NCI-H2227 treated with DMSO at 0.1 percent for 48 hours (cell line): Measurements from ENCODE around the gene FARP2.
"Not testable (repeated sequence)": the region's sequence is repeated elsewhere in the genome, so short reads cannot be mapped to it uniquely, and the experiment has no call there.

Source experiments
- DNase-seq: peaks from one replicate; lab custom pipeline; 2025; lab: John Stamatoyannopoulos, UW

The FARP2 gene

GRCh38 chr2:241413501-241413900 lies 57.4 kb downstream of the FARP2 start:
- not testable (repeated sequence) for DNase-seq

GRCh38 chr2:241413929-241414580 lies 58.0 kb downstream of the FARP2 start:
- no peak for DNase-seq

GRCh38 chr2:241415196-241415595 lies 59.1 kb downstream of the FARP2 start:
- DNase-seq: no peak

- no peak for DNase-seq
These were observed 61.5 kb downstream of the FARP2 start for GRCh38 chr2:241417626-241418025.

- no peak for DNase-seq
These were observed 65.2 kb downstream of the FARP2 start for GRCh38 chr2:241421330-241421729.

GRCh38 chr2:241421942-241422341 lies 65.9 kb downstream of the FARP2 start:
- DNase-seq: not testable (repeated sequence)

GRCh38 chr2:241422350-241422749 lies 66.3 kb downstream of the FARP2 start:
- no peak for DNase-seq

GRCh38 chr2:241423489-241423888 lies 67.4 kb downstream of the FARP2 start:
- DNase-seq: not testable (repeated sequence)

GRCh38 chr2:241425368-241425767 lies 69.3 kb downstream of the FARP2 start:
- no peak for DNase-seq

- DNase-seq: no peak
These were observed 74.1 kb downstream of the FARP2 start for GRCh38 chr2:241430178-241430577.

GRCh38 chr2:241432824-241433448 lies 76.9 kb downstream of the FARP2 start:
- no peak for DNase-seq

GRCh38 chr2:241437179-241437578 lies 81.1 kb downstream of the FARP2 start:
- DNase-seq: no peak

GRCh38 chr2:241441492-241441891 lies 85.4 kb downstream of the FARP2 start:
- no peak for DNase-seq

GRCh38 chr2:241443486-241444223 lies 87.6 kb downstream of the FARP2 start:
- no peak for DNase-seq

GRCh38 chr2:241445426-241445825 lies 89.3 kb downstream of the FARP2 start:
- DNase-seq: no peak

GRCh38 chr2:241450092-241450491 lies 94.0 kb downstream of the FARP2 start:
- DNase-seq: not testable (repeated sequence)

- DNase-seq: no peak
These were observed 95.9 kb downstream of the FARP2 start for GRCh38 chr2:241451840-241452506.

- DNase-seq: not testable (repeated sequence)
These were observed 97.8 kb downstream of the FARP2 start for GRCh38 chr2:241453919-241454318.

GRCh38 chr2:241454837-241455485 lies 98.9 kb downstream of the FARP2 start:
- DNase-seq: no peak

- no peak for DNase-seq
These were observed 100.5 kb downstream of the FARP2 start for GRCh38 chr2:241456546-241456945.

GRCh38 chr2:241458687-241459086 lies 102.6 kb downstream of the FARP2 start:
- DNase-seq: no peak

- no peak for DNase-seq
These were observed 103.4 kb downstream of the FARP2 start for GRCh38 chr2:241459520-241459919.
